ENCODE data around the gene SSBP2. TPM values are rescaled to one million over a fixed set of nuclear protein-coding genes. Genes with fewer than 3 reads are reported as not detected.
"Not testable (repeated sequence)": the region's sequence is repeated elsewhere in the genome, so short reads cannot be mapped to it uniquely, and the experiment has no call there.

SSBP2 gene
- total RNA-seq, 2 donors from 2014 or later = 10.0 to 20.9 TPM

DNA sequence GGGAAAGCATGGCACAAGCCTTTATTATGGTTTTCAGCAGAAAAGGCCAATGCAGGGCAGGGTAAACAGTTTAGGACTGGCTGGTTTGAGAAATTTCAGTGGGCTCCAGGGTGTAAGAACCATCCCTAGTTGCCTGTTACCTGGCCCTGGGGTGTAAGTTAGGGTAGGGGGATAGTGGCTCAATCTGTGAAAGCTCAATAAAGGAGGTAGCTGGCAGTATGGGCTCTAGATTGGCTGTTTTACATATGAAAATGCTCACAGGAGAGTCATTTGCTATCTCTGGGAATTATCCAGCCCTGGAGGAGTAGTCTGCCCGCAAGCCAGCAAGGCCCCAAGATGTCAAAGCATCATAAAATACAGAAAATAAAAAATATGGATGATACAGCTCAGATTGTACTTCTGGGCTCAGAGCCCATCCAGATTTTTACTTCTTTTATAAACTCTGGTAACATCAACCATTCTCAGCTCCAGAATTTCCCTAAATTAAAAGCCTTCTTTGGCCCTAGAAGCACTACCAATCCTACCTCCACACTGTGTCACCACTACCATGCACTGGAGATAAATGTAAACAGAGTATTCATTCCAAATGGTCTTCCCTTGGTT, 31.1 kb downstream of the SSBP2 start:
- ATAC-seq (no peak), DNase-seq (ENCODE audit: low spot score in 2 of 2) (no peak)
- Mint-ChIP-seq H3K9me3 (no peaks in the 10 kb centered on the region), H3K36me3 (peaks cover 0 to under 1% of the 10 kb centered on the region in 2 donors), H3K27ac (no peak overlapping the region)

GRCh38 chr5:81718300-81718699, 32.6 kb downstream of the SSBP2 start:
- H3K9me3 Mint-ChIP-seq = no peaks in the 10 kb centered on the region
- DNase-seq (ENCODE audit: low spot score in 2 of 2) = no peak
- ATAC-seq = peak in 1 of 2 donors; percentile 22
- H3K36me3 Mint-ChIP-seq = peaks cover 0 to 5% of the 10 kb centered on the region in 2 donors
- no peak overlapping the region for H3K27ac Mint-ChIP-seq

DNA sequence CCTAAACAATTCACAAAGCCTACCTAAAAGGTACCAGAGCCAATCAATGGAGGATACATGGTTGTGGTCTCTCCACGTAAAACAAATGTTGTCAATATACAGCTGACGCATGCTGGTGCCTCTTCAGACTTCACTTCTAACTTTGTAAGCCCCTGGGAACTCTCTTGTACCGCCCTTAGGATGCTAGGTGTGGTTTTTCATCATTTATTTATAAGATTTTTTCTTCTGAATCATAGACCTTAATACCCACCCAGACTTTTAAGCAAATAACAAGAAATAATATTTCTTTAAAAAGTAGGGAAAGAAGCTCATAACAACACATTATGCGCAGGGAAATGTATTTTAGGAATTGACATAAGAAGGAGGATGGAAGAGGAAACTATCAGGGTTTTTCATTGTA, 33.0 kb downstream of the SSBP2 start:
- Mint-ChIP-seq H3K36me3 (peaks cover 0 to 5% of the 10 kb centered on the region in 2 donors), H3K27ac (peak overlapping the region in 1 of 2 donors; percentile 46), H3K9me3 (no peaks in the 10 kb centered on the region)
- ATAC-seq (no peak), DNase-seq (ENCODE audit: low spot score in 2 of 2) (no peak)

- H3K9me3 Mint-ChIP-seq = no peaks in the 10 kb centered on the region
- H3K27ac Mint-ChIP-seq = peak overlapping the region in 1 of 2 donors; percentile 46
- ATAC-seq (no peak), DNase-seq (ENCODE audit: low spot score in 2 of 2) (no peak)
- peaks cover 0 to 5% of the 10 kb centered on the region in 2 donors for H3K36me3 Mint-ChIP-seq
These were observed 33.7 kb downstream of the SSBP2 start for GRCh38 chr5:81717226-81717625.

DNA sequence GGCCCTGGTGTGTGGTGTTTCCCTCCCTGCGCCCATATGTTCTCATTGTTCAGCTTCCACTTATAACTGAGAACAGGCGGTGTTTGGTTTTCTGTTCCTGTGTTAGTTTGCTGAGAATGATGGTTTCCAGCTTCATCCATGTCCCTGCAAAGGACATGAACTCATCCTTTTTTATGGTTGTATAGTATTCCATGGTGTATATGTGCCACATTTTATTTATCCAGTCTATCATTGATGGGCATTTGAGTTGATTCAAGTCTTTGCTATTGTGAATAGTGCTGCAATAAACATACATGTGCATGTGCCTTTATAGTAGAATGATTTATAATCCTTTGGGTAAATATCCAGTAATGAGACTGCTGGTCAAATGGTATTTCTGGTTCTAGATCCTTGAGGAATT, 36.8 kb downstream of the SSBP2 start:
- H3K9me3 Mint-ChIP-seq; DNase-seq (ENCODE audit: low spot score in 2 of 2); ATAC-seq; H3K36me3 Mint-ChIP-seq; H3K27ac Mint-ChIP-seq: not testable (repeated sequence)

DNA sequence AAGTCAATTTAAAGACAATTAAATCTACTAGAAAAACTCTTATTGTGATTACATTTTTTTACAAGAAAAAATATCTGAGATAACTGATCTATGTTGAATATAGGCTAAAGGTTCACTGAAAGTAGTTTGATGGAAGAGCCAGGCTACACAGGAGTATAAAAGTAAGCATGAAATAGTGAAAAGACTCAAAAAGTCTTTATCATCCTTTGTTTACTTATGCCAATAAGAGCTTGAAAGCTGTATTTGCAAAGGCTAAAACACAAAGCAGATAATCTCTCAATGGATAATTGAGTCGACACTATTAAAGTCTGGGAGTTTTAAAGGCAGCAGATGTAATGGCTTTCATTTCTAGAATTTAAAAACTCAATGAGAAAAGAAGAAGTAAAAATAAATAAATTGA, 42.0 kb downstream of the SSBP2 start:
- Mint-ChIP-seq H3K27ac (no peak overlapping the region), H3K9me3 (no peaks in the 10 kb centered on the region), H3K36me3 (no peaks in the 10 kb centered on the region)
- DNase-seq (ENCODE audit: low spot score in 2 of 2) = no peak
- no peak for ATAC-seq

GRCh38 chr5:81703840-81704239, 47.1 kb downstream of the SSBP2 start:
- ATAC-seq (no peak), DNase-seq (ENCODE audit: low spot score in 2 of 2) (no peak)
- H3K36me3 Mint-ChIP-seq = peaks cover 5 to 10% of the 10 kb centered on the region in 2 donors
- H3K27ac Mint-ChIP-seq = no peak overlapping the region
- H3K9me3 Mint-ChIP-seq = peaks cover 5 to 6% of the 10 kb centered on the region in 2 donors

- no peak overlapping the region for H3K27ac Mint-ChIP-seq
- DNase-seq (ENCODE audit: low spot score in 2 of 2) = no peak
- peaks cover 5 to 10% of the 10 kb centered on the region in 2 donors for H3K36me3 Mint-ChIP-seq
- no peak for ATAC-seq
- H3K9me3 Mint-ChIP-seq = peaks cover 5 to 6% of the 10 kb centered on the region in 2 donors
These were observed 50.7 kb downstream of the SSBP2 start for GRCh38 chr5:81700166-81700565.

GRCh38 chr5:81698813-81699212, 52.1 kb downstream of the SSBP2 start:
- peaks cover 8 to 10% of the 10 kb centered on the region in 2 donors for H3K36me3 Mint-ChIP-seq
- peaks cover 5 to 6% of the 10 kb centered on the region in 2 donors for H3K9me3 Mint-ChIP-seq
- DNase-seq (ENCODE audit: low spot score in 2 of 2) (no peak), ATAC-seq (no peak)
- H3K27ac Mint-ChIP-seq = no peak overlapping the region

GRCh38 chr5:81696418-81697397, 54.2 kb downstream of the SSBP2 start:
- ATAC-seq = no peak
- no peak for DNase-seq (ENCODE audit: low spot score in 2 of 2)
- H3K36me3 Mint-ChIP-seq = peaks cover 14 to 27% of the 10 kb centered on the region in 2 donors
- peak overlapping the region in 1 of 2 donors; percentile 10 for H3K27ac Mint-ChIP-seq
- H3K9me3 Mint-ChIP-seq = peaks cover 10 to 16% of the 10 kb centered on the region in 2 donors

GRCh38 chr5:81694726-81695125, 56.2 kb downstream of the SSBP2 start:
- DNase-seq (ENCODE audit: low spot score in 2 of 2) = no peak
- ATAC-seq = no peak
- Mint-ChIP-seq H3K9me3 (peaks cover 25 to 26% of the 10 kb centered on the region in 2 donors), H3K27ac (no peak overlapping the region), H3K36me3 (peaks cover 30 to 40% of the 10 kb centered on the region in 2 donors)

DNA sequence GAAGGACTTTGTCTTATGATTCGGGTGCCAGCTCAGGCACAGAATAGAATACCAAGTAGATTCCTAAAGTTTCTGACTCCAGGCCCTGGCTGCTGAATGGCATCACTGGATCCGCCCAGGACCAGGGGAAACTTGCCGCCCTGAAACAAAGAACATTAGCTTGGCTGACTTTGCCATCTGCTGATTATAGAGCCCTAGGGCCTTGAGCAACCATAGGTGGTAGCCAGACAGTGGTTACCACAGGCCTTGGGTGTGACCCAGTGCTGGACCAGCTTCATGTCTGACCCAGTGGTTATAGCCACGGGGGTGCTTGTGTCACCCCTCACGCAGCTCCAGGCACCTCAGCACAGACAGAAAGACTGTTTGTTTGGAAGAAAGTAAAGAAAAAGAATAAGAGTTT, 62.7 kb downstream of the SSBP2 start:
- Mint-ChIP-seq H3K36me3 (peaks cover 52 to 74% of the 10 kb centered on the region in 2 donors), H3K27ac (peak overlapping the region in 1 of 2 donors; percentile 84), H3K9me3 (peaks cover 37 to 55% of the 10 kb centered on the region in 2 donors)
- ATAC-seq (no peak), DNase-seq (ENCODE audit: low spot score in 2 of 2) (no peak)

GRCh38 chr5:81687292-81687691, 63.6 kb downstream of the SSBP2 start:
- Mint-ChIP-seq H3K36me3 (peaks cover 46 to 78% of the 10 kb centered on the region in 2 donors), H3K9me3 (peaks cover 34 to 51% of the 10 kb centered on the region in 2 donors), H3K27ac (no peak overlapping the region)
- ATAC-seq = no peak
- no peak for DNase-seq (ENCODE audit: low spot score in 2 of 2)

GRCh38 chr5:81685471-81685870, 65.4 kb downstream of the SSBP2 start:
- H3K36me3 Mint-ChIP-seq = peaks cover 34 to 67% of the 10 kb centered on the region in 2 donors
- no peak for DNase-seq (ENCODE audit: low spot score in 2 of 2)
- ATAC-seq = no peak
- peaks cover 27 to 40% of the 10 kb centered on the region in 2 donors for H3K9me3 Mint-ChIP-seq
- no peak overlapping the region for H3K27ac Mint-ChIP-seq

DNA sequence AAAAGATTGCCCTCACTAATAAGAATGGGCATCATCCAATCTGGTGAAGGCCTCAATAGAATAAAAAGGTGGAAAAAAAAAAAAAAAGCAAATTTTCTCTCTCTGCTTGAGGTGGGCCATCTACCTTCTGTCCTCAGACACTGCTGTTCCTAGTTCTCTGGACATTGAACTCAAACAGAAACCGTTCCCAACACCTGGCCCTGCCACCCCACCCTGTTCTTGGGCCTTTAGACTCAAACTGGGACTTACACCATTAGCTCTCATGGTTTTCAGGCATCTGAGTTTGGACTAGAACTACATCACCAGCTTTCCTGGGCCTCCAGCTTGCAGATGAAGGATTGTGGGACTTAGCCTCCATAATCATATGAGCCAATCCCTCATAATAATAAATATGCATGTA, 71.0 kb downstream of the SSBP2 start:
- Mint-ChIP-seq H3K27ac (no peak overlapping the region), H3K9me3 (peaks cover 13 to 17% of the 10 kb centered on the region in 2 donors), H3K36me3 (peaks cover 24 to 36% of the 10 kb centered on the region in 2 donors)
- ATAC-seq (no peak), DNase-seq (ENCODE audit: low spot score in 2 of 2) (no peak)

DNA sequence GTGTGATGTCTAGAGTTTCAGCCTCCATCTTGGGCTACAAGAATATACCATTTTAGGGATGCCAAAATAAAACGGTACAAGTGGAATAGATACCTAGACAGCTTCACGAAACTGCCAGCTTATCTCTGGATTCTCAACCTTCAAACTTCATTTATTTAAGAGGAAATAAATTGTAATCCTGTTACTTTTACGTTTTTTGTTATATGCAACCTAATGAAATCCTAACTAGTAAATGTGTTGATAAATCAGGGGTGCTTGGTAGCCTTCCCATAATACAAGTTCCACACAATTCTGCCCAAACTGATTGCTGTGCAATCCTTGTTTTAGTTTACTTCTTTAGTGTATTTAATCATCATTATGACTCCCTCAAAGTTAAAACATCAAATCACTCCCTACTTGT, 75.5 kb downstream of the SSBP2 start:
- peaks cover 7 to 8% of the 10 kb centered on the region in 2 donors for H3K36me3 Mint-ChIP-seq
- peak overlapping the region in 1 of 2 donors; percentile 1 for H3K27ac Mint-ChIP-seq
- peaks cover 3 to 5% of the 10 kb centered on the region in 2 donors for H3K9me3 Mint-ChIP-seq
- ATAC-seq (no peak), DNase-seq (ENCODE audit: low spot score in 2 of 2) (no peak)

DNA sequence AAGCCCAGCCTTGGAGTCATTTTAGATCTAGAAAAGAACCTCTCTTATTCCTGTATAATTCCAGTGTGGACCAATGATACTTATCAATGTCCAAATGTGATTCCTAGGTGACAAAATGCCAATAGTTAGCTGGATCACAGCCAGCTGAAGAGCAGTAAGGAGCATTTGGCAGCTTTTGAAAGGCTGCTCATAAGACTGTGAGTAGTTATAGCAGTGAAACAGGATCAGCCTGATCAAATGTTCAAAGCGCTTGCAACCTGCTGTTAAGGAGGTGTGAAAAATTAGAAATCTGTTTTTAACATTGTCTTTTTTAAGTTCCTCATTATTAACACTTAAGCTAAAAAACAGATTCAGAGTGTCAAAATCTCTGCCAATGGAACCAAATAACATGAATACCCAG, 85.1 kb downstream of the SSBP2 start:
- peaks cover 0 to under 1% of the 10 kb centered on the region in 2 donors for H3K9me3 Mint-ChIP-seq
- no peak overlapping the region for H3K27ac Mint-ChIP-seq
- ATAC-seq (no peak), DNase-seq (ENCODE audit: low spot score in 2 of 2) (no peak)
- H3K36me3 Mint-ChIP-seq = peaks cover 0 to 5% of the 10 kb centered on the region in 2 donors
